Measurements from ENCODE around the gene HES1.
"Not testable (repeated sequence)": the region's sequence is repeated elsewhere in the genome, so short reads cannot be mapped to it uniquely, and the experiment has no call there.

HES1 gene

GRCh38 chr3:194135806-194136518 lies at the start of gene HES1:
HES1 (plus strand) TSS chr3:194136148; CDS start chr3:194136381, 233 bp downstream.
- DNase-seq: peak; percentile 82

GRCh38 chr3:194086388-194087075 lies 49.4 kb upstream of the HES1 start:
- no peak for DNase-seq

- no peak for DNase-seq
Measured at GRCh38 chr3:194087280-194087679, 48.7 kb upstream of the HES1 start.

- peak; percentile 73 for DNase-seq
Measured at GRCh38 chr3:194087995-194088855, 47.7 kb upstream of the HES1 start.

- peak; percentile 100 for DNase-seq
Measured at GRCh38 chr3:194089357-194090177, 46.4 kb upstream of the HES1 start.

GRCh38 chr3:194090178-194090555 lies 45.8 kb upstream of the HES1 start:
- not testable (repeated sequence) for DNase-seq

GRCh38 chr3:194090716-194091115 lies 45.2 kb upstream of the HES1 start:
- no peak for DNase-seq

- peak; percentile 23 for DNase-seq
Measured at GRCh38 chr3:194091141-194091540, 44.8 kb upstream of the HES1 start.

GRCh38 chr3:194091897-194092296 lies 44.1 kb upstream of the HES1 start:
- DNase-seq: not testable (repeated sequence)

- peak; percentile 84 for DNase-seq
Measured at GRCh38 chr3:194092881-194093301, 43.1 kb upstream of the HES1 start.

- DNase-seq: no peak
Measured at GRCh38 chr3:194093842-194094241, 42.1 kb upstream of the HES1 start.

GRCh38 chr3:194095464-194095863 lies 40.5 kb upstream of the HES1 start:
- no peak for DNase-seq

- no peak for DNase-seq
Measured at GRCh38 chr3:194095902-194096301, 40.0 kb upstream of the HES1 start.

GRCh38 chr3:194097141-194097882 lies 38.6 kb upstream of the HES1 start:
- no peak for DNase-seq

- peak; percentile 60 for DNase-seq
Measured at GRCh38 chr3:194098081-194098842, 37.7 kb upstream of the HES1 start.

- DNase-seq: no peak
Measured at GRCh38 chr3:194098843-194099183, 37.1 kb upstream of the HES1 start.

- DNase-seq: no peak
Measured at GRCh38 chr3:194099215-194099614, 36.7 kb upstream of the HES1 start.

GRCh38 chr3:194100856-194101390 lies 35.0 kb upstream of the HES1 start:
- DNase-seq: no peak

- no peak for DNase-seq
Measured at GRCh38 chr3:194101592-194102432, 34.1 kb upstream of the HES1 start.

- no peak for DNase-seq
Measured at GRCh38 chr3:194102436-194102835, 33.5 kb upstream of the HES1 start.
